Ovary (tissue), 9 donors: Measurements from ENCODE around the gene NKAPL. TPM values are rescaled to one million over a fixed set of nuclear protein-coding genes. Genes with fewer than 3 reads are reported as not detected.

Experiments used
- DNase-seq, 5 donors: peaks; one replicate each; pipeline ENCODE4 v3.0.0-alpha.2; 2019 to 2020
- H3K27ac ChIP-seq, 2 donors: fragments of 200-600 bp; one replicate each; pipeline versions ENCODE4 v1.5.1 to v1.8.0; 2019 to 2022
- H3K27me3 ChIP-seq: fragments of 200-600 bp; one replicate; pipeline ENCODE4 v1.8.0; 2022
- H3K36me3 ChIP-seq: fragments of 200-600 bp; sonication (generic); one replicate; pipeline ENCODE4 v1.5.1; 2019
- H3K4me1 ChIP-seq: one replicate; pipeline ENCODE4 v1.8.1; 2013; ENCODE audit warnings: mild to moderate bottlenecking, moderate library complexity; ENCODE audit not compliant: insufficient read depth
- H3K4me3 ChIP-seq: fragments of 200-600 bp; sonication (generic); one replicate; pipeline ENCODE4 v1.5.1; 2017
- H3K9me3 ChIP-seq, 2 donors: fragments of 200-600 bp in 1 of 2; sonication (generic) in 1 of 2; one replicate each; pipeline versions ENCODE4 v1.5.1 to v1.8.1; 2013 to 2019; ENCODE audit warnings: mild to moderate bottlenecking in 1 of 2, moderate library complexity in 1 of 2
- EP300 ChIP-seq: sonication (generic); formaldehyde crosslinking; IDR thresholded peaks from one replicate; pipeline ENCODE4 v1.6.1; 2017; ENCODE audit warnings: antibody characterized with exemption
- POLR2A ChIP-seq: fragments of 450-650 bp; IDR thresholded peaks from one replicate; pipeline ENCODE4 v1.6.1; 2017; ENCODE audit warnings: antibody characterized with exemption, mild to moderate bottlenecking, moderate library complexity
- WGBS, 3 donors: extraction: QIAGEN DNeasy Blood & Tissue Kit in 1 of 3; methylation state at CpG; one replicate each; pipeline versions ENCODE4 v1.1.5 to v1.1.7; 2013 to 2017; 5-methylcytosine and 5-hydroxymethylcytosine counted together
- intact Hi-C, 4 donors: fragments of 100-400 bp; cut with DNase I; formaldehyde crosslinking; loops; one replicate each; pipeline versions ENCODE4 v1.11.0 to v1.15.1; 2022 to 2023
- polyA plus RNA-seq, 2 donors: library from polyadenylated mRNA; stranded (reverse); fragments of 200-250 nt in 1 of 2; fragments of 350-450 nt in 1 of 2; fragmentation: Illumina TruSeq in 1 of 2; extraction: RNeasy Lipid Tissue Mini Kit (QIAGEN cat#74804) in 1 of 2; gene quantifications; one replicate each; pipeline ENCODE4 v1.2.3, GENCODE V29; 2013 to 2014
- total RNA-seq, 7 donors: library from RNA; depleted of rRNA in 2 of 7; stranded (reverse); fragments of >200 nt in 2 of 7; fragmentation: NEBNext Ultra II Directional in 3 of 7; extraction: Animal tissue kit (Norgen Biotek cat#: 25700) in 3 of 7; gene quantifications; one replicate each; pipeline versions ENCODE4 v1.1.0 to v1.2.4, GENCODE V29; 2016 to 2023
- TF ChIP-seq, protein P1 (sequence below), 3 donors: fragments of 450-650 bp in 2 of 3; fragments of 200-600 bp in 1 of 3; IDR thresholded peaks; one replicate each; pipeline versions ENCODE4 v1.5.1 to v1.8.0; 2016 to 2022; ENCODE audit warnings: antibody characterized with exemption in 3 of 3, mild to moderate bottlenecking in 1 of 3
- donor health status: DM: no; HTN: no; CAD: no; lungs with moderate emphysema.
- donor health status: DM: no; HTN: no; CAD: no.
- donor health status: Bipolar disorder and iron deficiency.
- donor health status: DM: yes; HTN: yes; CAD: no.
- donor health status: DM: no; HTN: no; CAD: no.
- donor health status: DM: yes; HTN: yes; CAD: no.

NKAPL gene
- total and polyA plus RNA-seq, 9 donors, result 0.34 to 2.4 (median 1.6) TPM

DNA sequence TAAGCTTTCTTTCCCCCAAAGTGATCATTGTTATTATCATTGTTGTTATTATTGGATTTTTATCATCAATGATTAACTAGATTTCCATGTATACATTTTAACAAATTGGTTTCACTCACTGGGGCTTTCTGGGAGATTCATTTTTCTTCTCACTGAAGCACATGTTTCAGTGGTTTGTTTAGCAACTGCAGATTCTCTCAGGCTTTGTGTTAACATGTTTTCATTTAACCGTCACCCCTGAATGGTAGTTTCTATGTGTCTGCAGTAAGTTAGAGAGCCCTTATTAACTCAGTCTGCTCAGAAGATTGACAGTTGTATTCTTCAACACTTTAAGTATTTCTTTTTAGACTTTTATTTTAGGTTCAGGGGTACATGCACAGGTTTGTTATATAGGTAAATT is 19.5 kb upstream of the NKAPL start:
- no peak overlapping the region for H3K4me3 ChIP-seq
- H3K27ac ChIP-seq, result no peak overlapping the region
- TF ChIP-seq, protein P1, sequence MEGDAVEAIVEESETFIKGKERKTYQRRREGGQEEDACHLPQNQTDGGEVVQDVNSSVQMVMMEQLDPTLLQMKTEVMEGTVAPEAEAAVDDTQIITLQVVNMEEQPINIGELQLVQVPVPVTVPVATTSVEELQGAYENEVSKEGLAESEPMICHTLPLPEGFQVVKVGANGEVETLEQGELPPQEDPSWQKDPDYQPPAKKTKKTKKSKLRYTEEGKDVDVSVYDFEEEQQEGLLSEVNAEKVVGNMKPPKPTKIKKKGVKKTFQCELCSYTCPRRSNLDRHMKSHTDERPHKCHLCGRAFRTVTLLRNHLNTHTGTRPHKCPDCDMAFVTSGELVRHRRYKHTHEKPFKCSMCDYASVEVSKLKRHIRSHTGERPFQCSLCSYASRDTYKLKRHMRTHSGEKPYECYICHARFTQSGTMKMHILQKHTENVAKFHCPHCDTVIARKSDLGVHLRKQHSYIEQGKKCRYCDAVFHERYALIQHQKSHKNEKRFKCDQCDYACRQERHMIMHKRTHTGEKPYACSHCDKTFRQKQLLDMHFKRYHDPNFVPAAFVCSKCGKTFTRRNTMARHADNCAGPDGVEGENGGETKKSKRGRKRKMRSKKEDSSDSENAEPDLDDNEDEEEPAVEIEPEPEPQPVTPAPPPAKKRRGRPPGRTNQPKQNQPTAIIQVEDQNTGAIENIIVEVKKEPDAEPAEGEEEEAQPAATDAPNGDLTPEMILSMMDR (IDR thresholded peaks at IDR 0.05), result no peak
- no peak for TF ChIP-seq EP300
- TF ChIP-seq POLR2A, result no peak
- intact Hi-C loops, result no loop called here
- H3K36me3 ChIP-seq, result no peaks in the 10 kb centered on the region
- DNase-seq, result no peak
- H3K9me3 ChIP-seq, result no peaks in the 10 kb centered on the region
- WGBS, 3 donors, result 88 to 91% (median 89%) methylated on average over 1 of the region's 1 CpG
- no peaks in the 10 kb centered on the region for H3K4me1 ChIP-seq
- H3K27me3 ChIP-seq, result no peaks in the 10 kb centered on the region

DNA sequence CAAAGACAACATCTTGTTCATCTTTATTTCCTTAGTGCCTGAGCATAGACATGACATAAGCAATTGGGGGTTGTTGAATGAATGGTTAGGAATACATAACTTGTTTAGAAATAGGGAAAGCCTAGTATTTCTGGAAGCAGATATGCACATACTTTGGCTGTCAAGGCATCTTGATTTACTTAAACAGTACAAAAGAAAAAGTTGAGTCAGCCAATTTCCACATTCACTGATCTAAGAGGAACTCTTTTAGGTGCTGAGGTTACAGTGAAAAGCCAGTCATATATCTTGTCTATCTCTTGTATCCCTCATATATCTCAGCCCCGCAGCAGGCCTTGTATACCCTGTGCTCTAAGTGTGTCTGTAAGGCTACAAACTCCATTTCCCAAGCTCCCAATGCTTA is 18.6 kb upstream of the NKAPL start:
- intact Hi-C loops, result no loop called here
- Histone ChIP-seq H3K9me3 (no peaks in the 10 kb centered on the region), H3K4me1 (no peaks in the 10 kb centered on the region), H3K36me3 (no peaks in the 10 kb centered on the region), H3K27ac (no peak overlapping the region), H3K4me3 (no peak overlapping the region), H3K27me3 (no peaks in the 10 kb centered on the region)
- no peak for TF ChIP-seq EP300
- DNase-seq, result no peak
- WGBS, 3 donors, result 92 to 95% (median 93%) methylated on average over 1 of the region's 1 CpG

- no peak for DNase-seq
- no peaks in the 10 kb centered on the region for H3K4me1 ChIP-seq
- no peak overlapping the region for H3K27ac ChIP-seq
- no peaks in the 10 kb centered on the region for H3K9me3 ChIP-seq
- H3K36me3 ChIP-seq, result no peaks in the 10 kb centered on the region
- H3K27me3 ChIP-seq, result no peaks in the 10 kb centered on the region
- TF ChIP-seq POLR2A, result no peak
- TF ChIP-seq, protein P1 (IDR thresholded peaks at IDR 0.05), result no peak
- TF ChIP-seq EP300, result no peak
- WGBS, 3 donors, result 92 to 94% (median 93%) methylated on average over 3 of the region's 3 CpGs
- intact Hi-C loops, result no loop called here
- H3K4me3 ChIP-seq, result no peak overlapping the region
These were observed 15.2 kb upstream of the NKAPL start for GRCh38 chr6:28243946-28244345.

- 88 to 91% (median 89%) methylated on average over 6 of the region's 6 CpGs for WGBS, 3 donors
- Histone ChIP-seq H3K9me3 (no peaks in the 10 kb centered on the region), H3K36me3 (no peaks in the 10 kb centered on the region), H3K4me3 (no peak overlapping the region), H3K27me3 (no peaks in the 10 kb centered on the region), H3K27ac (no peak overlapping the region), H3K4me1 (no peaks in the 10 kb centered on the region)
- TF ChIP-seq EP300, result no peak
- TF ChIP-seq, protein P1 (IDR thresholded peaks at IDR 0.05), result no peak
- no peak for TF ChIP-seq POLR2A
- intact Hi-C loops, result no loop called here
- no peak for DNase-seq
These were observed 13.7 kb upstream of the NKAPL start for GRCh38 chr6:28245206-28245941.

- 45 to 56% (median 50%) methylated on average over 1 of the region's 1 CpG for WGBS, 3 donors
- Histone ChIP-seq H3K4me3 (no peak overlapping the region), H3K4me1 (peaks cover 8% of the 10 kb centered on the region), H3K27me3 (no peaks in the 10 kb centered on the region), H3K27ac (no peak overlapping the region), H3K9me3 (no peaks in the 10 kb centered on the region), H3K36me3 (no peaks in the 10 kb centered on the region)
- intact Hi-C loops, result no loop called here
- DNase-seq, result no peak
- TF ChIP-seq EP300 (no peak), POLR2A (no peak)
- TF ChIP-seq, protein P1 (IDR thresholded peaks at IDR 0.05), result no peak
These were observed 10.2 kb upstream of the NKAPL start for GRCh38 chr6:28248916-28249315.
